GM12801 (cell line): ENCODE results near the gene BMP5.

Experiments used
- CTCF ChIP-seq: IDR thresholded peaks from one replicate; pipeline ENCODE4 v1.5.1; 2011; ENCODE audit warnings: control low read depth; ENCODE audit not compliant: insufficient read length; ENCODE audit errors: extremely low read depth

BMP5 gene

GRCh38 chr6:55822005-55822404 is 53.4 kb downstream of the BMP5 start:
- no peak for TF ChIP-seq CTCF

- TF ChIP-seq CTCF: no peak
Observed at GRCh38 chr6:55820696-55821095, 54.7 kb downstream of the BMP5 start.

- TF ChIP-seq CTCF: no peak
Observed at GRCh38 chr6:55819811-55820210, 55.6 kb downstream of the BMP5 start.

GRCh38 chr6:55818482-55818881 is 56.9 kb downstream of the BMP5 start:
- no peak for TF ChIP-seq CTCF

GRCh38 chr6:55812509-55812908 is 62.9 kb downstream of the BMP5 start:
- no peak for TF ChIP-seq CTCF

- no peak for TF ChIP-seq CTCF
Observed at GRCh38 chr6:55811074-55811473, 64.3 kb downstream of the BMP5 start.

- TF ChIP-seq CTCF: no peak
Observed at GRCh38 chr6:55802259-55802658, 73.1 kb downstream of the BMP5 start.

- TF ChIP-seq CTCF: no peak
Observed at GRCh38 chr6:55798571-55798970, 76.8 kb downstream of the BMP5 start.
